Measurements from ENCODE around the gene RHBDL1. TPM values are rescaled to one million over a fixed set of nuclear protein-coding genes. Genes with fewer than 3 reads are reported as not detected.
A peak's percentile ranks its signal among the peaks of the same experiment; 100 is the strongest.

Gene RHBDL1
- total and polyA plus RNA-seq, 9 of the 15 experiments (the other 6 are each of a cell fraction or from before 2014, with no cell fraction given), result 0.03 to 5.6 (median 1.3) TPM; not detected in 1

- peak; percentile 29; the same call in 1 of the 2 replicates for TF ChIP-seq GTF2E2 (tag; IDR thresholded peaks at IDR 0.05)
- no peak for TF ChIP-seq ZNF431 (CRISPR knock-in tag; IDR thresholded peaks at IDR 0.05)
- TF ChIP-seq ETV5 (CRISPR knock-in tag; IDR thresholded peaks at IDR 0.05; ENCODE audit: low read depth), result peak; percentile 94
- peak; percentile 69 for TF ChIP-seq CEBPB (tag; IDR thresholded peaks at IDR 0.05)
- no peak for TF ChIP-seq CHD7 (IDR thresholded peaks at IDR 0.05; ENCODE audit: low read depth, low read length)
- TF ChIP-seq ZKSCAN8 (CRISPR knock-in tag; IDR thresholded peaks at IDR 0.05), result no peak
- TF ChIP-seq TRIM25 (IDR thresholded peaks at IDR 0.05; ENCODE audit: borderline replicate concordance), result no peak
- TF ChIP-seq ZNF696 (CRISPR knock-in tag; conservative IDR thresholded peaks at IDR 0.05), result no peak
- no peak for TF ChIP-seq CBX5 (IDR thresholded peaks at IDR 0.05; ENCODE audit: borderline replicate concordance, low read depth)
- TF ChIP-seq ZNF518B (CRISPR knock-in tag; IDR thresholded peaks at IDR 0.05), result no peak
- TF ChIP-seq DNMT1 (IDR thresholded peaks at IDR 0.05), result no peak
Observed at GRCh38 chr16:667780-668518, 7.5 kb upstream of the RHBDL1 start, which contains the start of gene RHOT2 (continued).

Data from K562 (cell line).